ENCODE results near the gene DNAH6. TPM values are rescaled to one million over a fixed set of nuclear protein-coding genes. Genes with fewer than 3 reads are reported as not detected.

DNAH6 gene
- total RNA-seq, 4 donors from 2014 or later = 0.04 to 0.67 (median 0.27) TPM

GRCh38 chr2:84727315-84727714, 211.0 kb downstream of the DNAH6 start:
- Histone ChIP-seq H3K27ac (no peak overlapping the region), H3K27me3 (no peaks in the 10 kb centered on the region), H3K36me3 (no peaks in the 10 kb centered on the region), H3K4me1 (no peaks in the 10 kb centered on the region), H3K4me3 (no peak overlapping the region), H3K9me3 (no peaks in the 10 kb centered on the region)
- no peak for ATAC-seq
- TF ChIP-seq POLR2AphosphoS5 (IDR thresholded peaks at IDR 0.05) = no peak
- TF ChIP-seq EP300 (IDR thresholded peaks at IDR 0.05) = no peak
- TF ChIP-seq, protein P1, sequence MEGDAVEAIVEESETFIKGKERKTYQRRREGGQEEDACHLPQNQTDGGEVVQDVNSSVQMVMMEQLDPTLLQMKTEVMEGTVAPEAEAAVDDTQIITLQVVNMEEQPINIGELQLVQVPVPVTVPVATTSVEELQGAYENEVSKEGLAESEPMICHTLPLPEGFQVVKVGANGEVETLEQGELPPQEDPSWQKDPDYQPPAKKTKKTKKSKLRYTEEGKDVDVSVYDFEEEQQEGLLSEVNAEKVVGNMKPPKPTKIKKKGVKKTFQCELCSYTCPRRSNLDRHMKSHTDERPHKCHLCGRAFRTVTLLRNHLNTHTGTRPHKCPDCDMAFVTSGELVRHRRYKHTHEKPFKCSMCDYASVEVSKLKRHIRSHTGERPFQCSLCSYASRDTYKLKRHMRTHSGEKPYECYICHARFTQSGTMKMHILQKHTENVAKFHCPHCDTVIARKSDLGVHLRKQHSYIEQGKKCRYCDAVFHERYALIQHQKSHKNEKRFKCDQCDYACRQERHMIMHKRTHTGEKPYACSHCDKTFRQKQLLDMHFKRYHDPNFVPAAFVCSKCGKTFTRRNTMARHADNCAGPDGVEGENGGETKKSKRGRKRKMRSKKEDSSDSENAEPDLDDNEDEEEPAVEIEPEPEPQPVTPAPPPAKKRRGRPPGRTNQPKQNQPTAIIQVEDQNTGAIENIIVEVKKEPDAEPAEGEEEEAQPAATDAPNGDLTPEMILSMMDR (IDR thresholded peaks at IDR 0.05) = no peak
- no peak for TF ChIP-seq POLR2A (IDR thresholded peaks at IDR 0.05)
- 89 to 92% methylated on average over 1 of the region's 1 CpG for WGBS, 2 donors (ENCODE audit: low coverage in 1 of 2)

GRCh38 chr2:84729224-84729623, 212.9 kb downstream of the DNAH6 start:
- H3K4me3 ChIP-seq = no peak overlapping the region
- no peaks in the 10 kb centered on the region for H3K36me3 ChIP-seq
- H3K27ac ChIP-seq = no peak overlapping the region
- H3K4me1 ChIP-seq = no peaks in the 10 kb centered on the region
- 59 to 73% methylated on average over 2 of the region's 2 CpGs for WGBS, 2 donors (ENCODE audit: low coverage in 1 of 2)
- TF ChIP-seq EP300 (IDR thresholded peaks at IDR 0.05) = no peak
- no peak for TF ChIP-seq POLR2A (IDR thresholded peaks at IDR 0.05)
- TF ChIP-seq POLR2AphosphoS5 (IDR thresholded peaks at IDR 0.05) = no peak
- TF ChIP-seq, protein P1 (IDR thresholded peaks at IDR 0.05) = no peak
- H3K9me3 ChIP-seq = no peaks in the 10 kb centered on the region
- H3K27me3 ChIP-seq = no peaks in the 10 kb centered on the region
- no peak for ATAC-seq

GRCh38 chr2:84731185-84731584, 214.9 kb downstream of the DNAH6 start:
- ATAC-seq = no peak
- no peaks in the 10 kb centered on the region for H3K36me3 ChIP-seq
- WGBS, 2 donors (ENCODE audit: low coverage in 1 of 2) = 82 to 92% methylated on average over 3 of the region's 3 CpGs

DNA sequence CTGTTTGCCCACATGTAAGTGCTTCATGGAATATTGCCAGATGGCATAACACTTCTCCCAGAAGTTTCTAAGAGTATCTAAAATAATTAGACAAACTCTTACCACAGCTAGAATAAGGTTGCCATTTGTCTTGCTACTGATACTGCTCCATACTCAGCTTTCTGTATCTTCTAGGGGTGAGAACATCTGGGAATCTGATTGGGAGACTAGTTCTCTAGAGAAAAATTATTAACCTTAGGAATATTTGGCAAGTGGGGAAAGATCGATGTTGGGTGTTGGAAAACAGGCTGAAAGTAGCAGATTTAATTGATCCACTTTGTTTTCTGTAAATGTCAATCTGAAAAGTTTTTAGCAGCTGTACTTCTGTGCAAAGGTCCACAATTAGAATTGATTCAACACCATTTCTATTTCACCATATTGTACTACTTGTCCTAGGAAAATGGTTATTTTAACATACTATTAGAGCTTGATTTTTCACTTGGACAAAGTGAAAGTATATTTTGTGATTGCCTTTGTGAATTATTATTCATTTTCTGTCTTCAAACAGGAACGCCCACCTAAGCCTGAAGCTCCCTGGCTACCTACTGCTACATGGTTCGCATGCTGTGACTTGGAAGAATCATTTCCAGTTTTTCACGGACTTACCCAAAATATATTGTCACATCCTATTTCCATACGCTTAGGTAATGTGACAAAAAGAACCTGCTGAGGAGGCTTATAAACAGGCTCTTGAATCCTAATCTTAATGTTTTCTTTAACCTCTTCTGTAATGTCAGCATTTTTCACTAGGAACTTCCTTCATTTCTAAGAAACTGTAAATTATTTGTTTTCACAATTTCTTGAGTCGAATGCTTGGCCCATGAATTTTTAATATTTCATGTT, 216.8 kb downstream of the DNAH6 start:
- ATAC-seq = no peak
- TF ChIP-seq EP300 (IDR thresholded peaks at IDR 0.05) (no peak), POLR2A (IDR thresholded peaks at IDR 0.05) (no peak), POLR2AphosphoS5 (IDR thresholded peaks at IDR 0.05) (no peak)
- TF ChIP-seq, protein P1 (IDR thresholded peaks at IDR 0.05) = no peak
- H3K27me3 ChIP-seq = no peaks in the 10 kb centered on the region
- no peak overlapping the region for H3K4me3 ChIP-seq
- no peak overlapping the region for H3K27ac ChIP-seq
- no peaks in the 10 kb centered on the region for H3K4me1 ChIP-seq
- H3K9me3 ChIP-seq = no peaks in the 10 kb centered on the region
- WGBS, 2 donors (ENCODE audit: low coverage in 1 of 2) = 71 to 75% methylated on average over 6 of the region's 6 CpGs
- no peaks in the 10 kb centered on the region for H3K36me3 ChIP-seq

More at GRCh38 chr2:84731185-84731584, 214.9 kb downstream of the DNAH6 start:
- no peaks in the 10 kb centered on the region for H3K9me3 ChIP-seq
- no peaks in the 10 kb centered on the region for H3K4me1 ChIP-seq
- no peak overlapping the region for H3K27ac ChIP-seq
- no peaks in the 10 kb centered on the region for H3K27me3 ChIP-seq
- TF ChIP-seq EP300 (IDR thresholded peaks at IDR 0.05) = no peak
- TF ChIP-seq POLR2AphosphoS5 (IDR thresholded peaks at IDR 0.05) = no peak
- TF ChIP-seq POLR2A (IDR thresholded peaks at IDR 0.05) = no peak
- no peak overlapping the region for H3K4me3 ChIP-seq

DNA sequence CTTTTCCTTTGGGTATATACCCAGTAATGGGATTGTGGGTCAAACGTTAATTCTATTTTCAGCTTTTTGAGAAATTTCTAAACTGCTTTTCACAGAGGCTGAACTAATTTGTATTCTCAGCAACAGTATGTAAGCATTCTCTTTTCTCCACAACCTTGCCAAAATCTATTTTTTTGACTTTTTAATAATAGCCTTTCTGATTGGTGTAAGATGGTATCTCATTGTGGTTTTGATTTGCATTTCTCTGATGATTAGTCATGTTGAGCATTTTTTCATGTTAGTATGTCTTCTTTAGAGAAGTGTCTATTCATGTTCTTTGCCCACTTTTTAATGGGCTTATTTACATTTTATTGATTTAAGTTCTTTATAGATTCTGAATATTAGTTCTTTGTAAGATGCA, 219.1 kb downstream of the DNAH6 start:
- Histone ChIP-seq H3K9me3 (no peaks in the 10 kb centered on the region), H3K4me1 (no peaks in the 10 kb centered on the region), H3K36me3 (no peaks in the 10 kb centered on the region), H3K27me3 (no peaks in the 10 kb centered on the region), H3K4me3 (no peak overlapping the region), H3K27ac (no peak overlapping the region)
- WGBS, 2 donors (ENCODE audit: low coverage in 1 of 2) = 92% methylated on average over 1 of the region's 1 CpG; no CpG with 5 or more reads in 1 of the 2 donors
- TF ChIP-seq POLR2AphosphoS5 (IDR thresholded peaks at IDR 0.05) = no peak
- TF ChIP-seq, protein P1 (IDR thresholded peaks at IDR 0.05) = no peak
- TF ChIP-seq POLR2A (IDR thresholded peaks at IDR 0.05) = no peak
- no peak for TF ChIP-seq EP300 (IDR thresholded peaks at IDR 0.05)
- no peak for ATAC-seq

All from gastroesophageal sphincter (tissue), 4 donors.